Activated CD4-positive, alpha-beta T cell treated with anti-CD3 and anti-CD28 coated beads for 48 hours (primary cell): ENCODE results near the gene GLRX.

Experiments used
- DNase-seq: peaks from one replicate; pipeline ENCODE4 v3.0.0-alpha.2; 2020

Gene GLRX, protein sequence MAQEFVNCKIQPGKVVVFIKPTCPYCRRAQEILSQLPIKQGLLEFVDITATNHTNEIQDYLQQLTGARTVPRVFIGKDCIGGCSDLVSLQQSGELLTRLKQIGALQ

DNA sequence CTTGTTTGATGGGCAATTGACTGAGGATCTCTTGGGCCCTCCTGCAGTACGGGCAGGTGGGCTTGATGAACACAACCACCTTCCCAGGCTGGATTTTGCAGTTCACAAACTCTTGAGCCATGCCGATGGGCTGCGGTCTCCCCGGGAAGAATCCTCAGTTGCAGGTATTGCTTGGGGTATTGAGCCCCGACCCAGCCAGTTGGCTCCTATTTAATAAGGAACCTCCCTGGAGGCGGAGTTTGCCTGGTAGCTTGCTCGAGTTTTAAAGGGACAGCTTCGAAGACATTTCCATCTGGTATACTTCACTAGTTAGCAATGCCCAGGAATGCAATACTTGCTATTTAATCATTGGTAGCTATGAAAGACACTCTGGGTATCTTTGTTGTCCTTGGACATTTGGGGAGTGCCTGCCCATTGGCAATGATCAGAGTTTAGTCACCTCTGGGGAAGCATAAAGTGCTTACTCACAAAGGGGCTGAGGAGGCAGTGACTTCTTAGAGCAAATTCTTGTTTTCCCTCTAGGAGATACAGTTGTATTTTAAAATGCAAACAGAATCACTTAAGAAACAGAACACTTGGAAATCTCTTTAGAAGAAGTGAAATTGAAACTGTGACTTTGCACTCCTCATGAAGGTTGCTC lies at the start of gene GLRX:
GLRX (minus strand) TSS at position 185 of the 640 bp plus-strand sequence; CDS start at position 121, 64 bp downstream.
- peak; percentile 65 for DNase-seq

DNA sequence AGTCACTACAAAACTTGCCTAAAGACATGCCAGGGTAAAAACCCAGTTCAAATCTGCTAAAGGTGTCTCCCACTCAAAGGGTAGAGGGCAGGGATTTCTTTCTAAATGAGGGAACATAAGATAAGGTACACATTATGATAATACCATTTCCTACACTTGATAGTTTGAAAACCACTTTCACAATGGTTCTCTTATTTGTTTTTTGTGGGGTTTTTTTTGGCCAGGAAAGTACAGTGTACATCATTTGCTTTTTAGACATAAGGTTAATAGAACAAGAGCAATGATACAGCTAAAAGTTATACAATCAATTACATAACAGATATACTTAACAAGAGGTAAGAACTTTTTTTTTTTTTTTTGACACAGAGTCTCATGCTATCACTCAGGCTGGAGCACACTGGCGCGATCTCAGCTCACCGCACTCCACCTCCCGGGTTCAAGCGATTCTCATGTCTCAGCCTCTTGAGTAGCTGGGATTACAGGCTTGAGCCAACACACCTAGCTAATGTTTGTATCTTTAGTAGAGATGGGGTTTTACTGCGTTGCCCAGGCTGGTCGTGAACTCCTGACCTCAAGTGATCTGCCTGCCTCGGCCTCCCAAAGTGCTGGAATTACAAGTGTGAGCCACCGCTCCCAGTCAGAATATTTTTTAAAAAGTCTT lies 48.8 kb upstream of the GLRX start:
- no peak for DNase-seq

DNA sequence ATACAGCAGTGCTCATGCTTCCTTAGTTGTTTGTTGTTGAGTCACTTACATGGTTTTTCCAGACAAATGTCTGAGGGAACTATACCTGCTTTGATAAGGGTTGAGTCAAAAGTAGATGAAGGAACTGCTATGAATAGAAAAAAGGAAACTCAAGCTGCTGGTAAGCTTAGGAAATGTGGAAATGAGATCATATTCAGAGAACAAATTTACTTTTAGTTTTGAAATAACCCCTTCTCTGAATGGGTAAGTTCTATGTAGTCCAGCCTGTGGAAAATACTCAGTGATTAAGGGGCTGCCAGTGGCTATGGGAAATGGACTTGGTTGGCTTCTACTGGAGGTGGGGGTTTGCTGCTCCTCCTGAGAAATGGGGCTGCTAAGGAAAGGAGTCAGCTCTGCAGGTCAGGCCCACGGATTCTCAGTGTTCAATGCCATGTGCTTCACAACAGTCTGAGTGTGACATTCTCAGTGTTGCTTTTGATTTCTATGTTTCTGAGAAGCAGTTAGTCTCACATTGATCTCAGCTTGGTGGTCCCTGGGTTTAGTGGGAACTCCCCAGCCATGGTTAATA lies 47.7 kb upstream of the GLRX start:
- peak; percentile 71 for DNase-seq

DNA sequence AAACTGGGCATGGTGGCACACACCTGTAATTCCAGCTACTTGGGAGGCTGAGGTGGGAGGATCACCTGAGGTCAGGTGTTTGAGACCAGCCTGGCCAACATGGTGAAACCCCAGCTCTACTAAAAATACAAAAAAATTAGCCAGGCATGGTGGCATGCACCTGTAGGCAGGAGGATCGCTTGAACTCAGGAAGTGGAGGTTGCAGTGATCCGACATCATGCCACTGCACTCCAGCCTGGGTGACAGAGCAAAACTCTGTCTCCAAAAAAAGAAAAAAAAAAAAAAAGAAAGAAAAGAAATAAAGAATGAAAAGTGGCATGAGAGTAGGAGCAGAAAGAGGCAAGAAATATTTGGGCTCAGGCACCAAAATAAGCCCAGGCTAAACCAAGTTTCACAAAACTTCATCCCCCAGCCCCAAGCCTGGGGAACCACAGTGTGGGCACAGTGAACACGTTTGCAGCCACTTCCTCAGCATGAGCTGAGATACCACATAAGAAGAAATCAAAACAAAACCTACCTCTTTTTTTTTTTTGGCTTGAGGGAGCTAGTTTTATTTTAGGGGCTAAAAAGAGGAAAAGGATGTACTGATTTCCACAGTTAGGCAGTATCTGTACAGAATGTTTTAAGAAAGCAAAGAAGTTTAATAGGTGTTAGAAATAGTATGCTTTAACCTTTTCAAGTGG lies 46.8 kb upstream of the GLRX start:
- DNase-seq: peak; percentile 70

DNA sequence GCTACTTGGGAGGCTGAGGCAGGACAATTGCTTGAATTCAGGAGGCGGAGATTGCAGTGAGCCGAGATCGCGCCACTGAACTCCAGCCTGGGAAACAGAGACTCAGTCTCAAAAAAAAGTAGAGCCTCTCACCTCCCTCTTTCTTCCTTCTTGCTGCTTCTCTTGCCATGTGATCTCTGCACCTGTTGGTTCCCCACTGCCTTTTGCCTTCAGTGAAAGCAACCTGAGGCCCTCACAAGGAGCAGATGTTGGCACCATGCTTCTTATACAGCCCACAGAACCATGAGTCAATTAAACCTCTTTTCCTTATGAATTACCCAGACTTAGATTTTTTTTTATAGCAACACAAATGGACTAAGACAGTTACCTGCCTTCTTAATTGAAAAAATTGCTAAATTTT lies 45.6 kb upstream of the GLRX start:
- no peak for DNase-seq

DNA sequence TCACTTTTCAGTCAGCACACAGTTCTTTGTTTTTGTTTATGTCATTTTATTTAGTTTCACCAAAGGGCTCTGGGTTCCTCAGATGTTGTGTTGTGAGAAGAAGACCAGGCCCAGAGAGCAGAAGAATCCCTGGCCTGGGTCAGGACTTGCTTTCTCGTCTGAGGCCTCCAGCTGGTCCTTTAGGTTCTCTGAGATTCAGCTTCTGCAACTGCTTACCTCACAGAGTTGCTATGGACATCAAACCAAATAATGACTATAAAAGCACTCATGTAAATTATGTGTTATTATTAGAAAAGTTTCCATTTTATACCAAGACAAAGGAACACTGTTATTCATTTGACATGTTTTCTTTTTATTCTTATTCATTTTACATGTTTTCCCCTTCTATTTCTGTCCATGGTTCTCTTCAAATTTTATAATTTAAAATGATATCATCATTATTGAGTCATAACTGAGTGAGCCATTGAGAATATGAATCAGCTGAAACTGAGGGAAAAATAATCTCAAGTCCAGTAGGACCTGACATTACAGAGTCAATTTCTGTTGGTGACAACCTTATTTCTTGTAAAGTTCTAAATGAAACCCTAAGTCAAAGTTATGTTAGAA lies 44.0 kb upstream of the GLRX start:
- no peak for DNase-seq

DNA sequence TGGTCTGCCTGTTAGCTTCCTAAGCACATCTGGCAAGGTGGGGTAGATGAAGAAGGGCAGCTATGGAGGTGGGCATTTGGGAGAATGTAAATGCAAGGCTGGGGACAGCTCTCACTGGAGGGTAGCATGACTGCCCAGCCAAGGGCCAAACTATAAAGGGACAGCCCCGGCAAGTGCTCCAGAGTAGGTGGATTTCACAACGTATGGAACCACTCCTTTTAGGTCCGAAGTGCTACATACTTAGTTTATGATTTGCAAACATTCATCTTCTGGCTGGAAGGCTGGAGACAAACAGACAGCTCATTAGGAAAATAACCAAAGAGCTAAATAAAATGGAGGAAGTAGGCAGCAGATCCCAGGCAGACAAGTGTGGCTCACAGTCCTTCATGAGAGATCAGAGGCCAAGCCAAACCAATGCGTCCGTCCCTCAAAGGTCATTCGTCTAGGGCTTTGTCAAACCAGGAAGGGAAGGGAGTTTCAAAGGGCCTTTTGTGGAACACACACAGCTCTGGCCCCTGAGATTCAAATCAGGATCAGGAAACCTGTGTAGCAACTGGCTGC lies 42.5 kb upstream of the GLRX start:
- DNase-seq: no peak

DNA sequence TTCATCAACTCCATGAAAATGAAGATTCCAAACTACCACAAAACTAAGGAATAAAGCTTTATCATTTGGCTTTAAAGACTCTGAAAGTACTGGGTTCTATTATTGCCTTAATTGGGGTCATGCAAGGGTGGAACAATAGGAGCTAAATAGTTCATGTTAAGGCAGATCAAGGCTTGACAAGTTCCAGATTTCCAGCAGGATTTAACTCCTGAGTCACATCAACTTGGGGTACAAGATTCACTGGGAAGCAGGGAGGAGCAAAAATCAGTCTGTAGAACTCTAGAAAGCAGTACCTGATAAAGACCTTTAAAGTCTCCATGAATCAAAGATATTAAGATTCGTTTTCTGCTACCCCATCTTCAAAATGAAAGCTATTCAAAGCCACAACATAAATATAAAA lies 41.9 kb upstream of the GLRX start:
- DNase-seq: no peak

DNA sequence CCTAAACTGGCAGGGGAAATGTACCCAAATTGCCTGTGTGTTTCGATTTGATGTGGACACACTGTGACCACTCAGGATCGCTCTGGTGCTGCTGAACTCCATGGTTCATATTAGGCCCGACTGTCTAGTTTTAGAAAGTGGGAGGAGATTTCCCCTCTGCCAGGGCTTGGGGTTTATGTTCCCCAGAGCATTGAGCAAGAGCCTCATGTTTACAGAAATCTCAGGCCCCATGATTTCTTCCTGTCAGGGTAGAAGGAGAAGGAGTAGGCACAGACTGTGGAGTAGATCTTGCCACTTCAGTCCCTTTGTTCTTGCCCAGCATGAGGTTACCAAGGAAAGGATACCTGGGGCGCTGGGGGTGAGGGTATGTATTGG lies 40.8 kb upstream of the GLRX start:
- no peak for DNase-seq

DNA sequence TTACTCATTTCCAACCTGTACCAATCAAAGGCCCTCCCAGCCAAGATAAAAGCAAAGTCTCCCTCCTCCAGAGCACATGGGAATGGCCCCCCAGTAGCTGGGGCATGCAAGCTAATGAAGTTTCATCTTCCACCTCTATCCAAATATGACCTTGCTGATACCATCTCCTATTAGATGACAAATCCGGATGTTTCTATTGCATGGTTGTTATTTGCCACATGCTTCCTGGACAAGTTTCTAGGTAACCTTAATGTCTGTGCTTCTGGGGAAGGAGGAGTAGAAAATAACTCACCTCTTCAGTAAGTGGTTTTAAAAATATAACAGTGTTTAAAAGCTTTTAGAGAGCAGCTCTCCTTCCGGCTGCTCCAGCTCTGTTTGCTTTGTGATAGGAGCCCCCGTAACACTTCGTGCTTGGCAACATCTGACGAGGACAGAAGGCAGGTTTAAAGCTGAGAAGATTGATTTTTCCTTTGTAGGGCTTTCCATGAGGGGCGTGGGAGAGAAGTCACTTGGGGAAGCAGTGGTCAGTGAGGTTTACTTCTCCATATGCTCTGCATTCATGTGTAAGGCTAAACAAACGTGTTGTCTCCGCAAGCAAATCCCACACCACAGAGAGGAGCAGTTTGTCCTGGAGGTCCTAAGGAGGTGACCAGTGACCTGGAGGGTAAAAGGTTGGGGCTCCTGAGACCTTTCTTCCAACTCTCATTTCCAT lies 40.3 kb upstream of the GLRX start:
- no peak for DNase-seq

DNA sequence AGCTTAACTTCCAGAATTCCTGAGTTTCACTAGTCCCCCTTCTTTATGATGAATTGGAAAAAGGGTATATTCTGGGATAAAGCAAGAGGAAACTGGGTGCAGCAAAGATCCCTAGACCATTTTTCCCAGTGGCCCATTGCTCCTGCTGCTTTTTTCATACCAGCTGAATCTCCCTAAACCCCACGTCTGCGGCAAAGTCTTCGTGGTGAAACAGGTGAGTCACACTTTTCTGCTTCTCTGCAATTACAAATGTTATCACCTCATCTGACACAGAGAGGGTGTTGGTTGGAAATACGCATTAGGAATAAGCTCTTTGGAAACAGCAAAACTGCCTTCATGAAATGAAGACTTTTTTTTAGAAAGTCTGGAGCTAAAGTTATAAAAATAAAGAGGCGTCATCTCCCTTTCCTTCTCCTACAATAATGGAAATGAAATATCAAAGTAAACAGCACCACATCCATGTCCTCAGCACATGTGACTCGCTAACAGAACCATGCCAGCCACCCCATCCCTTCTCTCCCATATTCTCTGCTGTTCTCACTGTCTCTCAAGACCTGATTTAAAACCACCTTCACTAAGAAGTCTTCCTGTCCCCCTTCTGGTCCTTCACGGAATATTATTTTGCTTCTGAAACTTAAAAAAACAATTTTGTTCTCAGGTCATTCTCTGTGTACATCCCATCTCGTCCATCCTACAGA lies 39.5 kb upstream of the GLRX start:
- DNase-seq: peak; percentile 57

DNA sequence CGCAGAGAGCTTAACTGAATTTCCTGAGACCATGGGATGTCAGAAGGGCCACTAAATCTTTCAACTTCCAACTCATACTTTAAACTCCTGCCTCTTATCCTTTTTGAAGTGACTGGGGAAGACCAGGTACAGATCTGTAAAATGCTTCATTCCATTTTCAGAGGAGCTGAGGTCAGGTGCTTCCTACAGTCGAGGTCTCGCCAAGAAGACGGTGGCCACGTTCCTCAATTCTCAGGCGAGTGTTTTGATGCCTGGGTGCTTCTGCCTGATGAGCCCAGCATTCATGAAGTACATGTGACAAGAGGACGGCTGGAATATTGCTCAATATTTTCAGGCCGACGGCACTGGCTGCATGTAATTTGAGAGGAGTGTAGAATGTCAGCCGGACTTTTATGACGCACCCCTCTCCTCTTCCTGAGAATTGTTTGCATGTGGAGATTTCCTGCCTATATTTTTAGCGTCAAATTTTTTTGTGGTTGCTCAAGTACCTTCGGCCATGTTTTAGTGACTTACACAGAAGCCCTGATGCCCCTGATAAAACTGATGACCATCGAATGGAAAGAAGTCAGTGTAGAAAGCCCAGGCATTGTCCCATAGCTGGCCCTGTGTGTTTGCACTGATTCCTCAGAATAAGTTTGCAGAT lies 38.8 kb upstream of the GLRX start:
- DNase-seq: peak; percentile 49

DNA sequence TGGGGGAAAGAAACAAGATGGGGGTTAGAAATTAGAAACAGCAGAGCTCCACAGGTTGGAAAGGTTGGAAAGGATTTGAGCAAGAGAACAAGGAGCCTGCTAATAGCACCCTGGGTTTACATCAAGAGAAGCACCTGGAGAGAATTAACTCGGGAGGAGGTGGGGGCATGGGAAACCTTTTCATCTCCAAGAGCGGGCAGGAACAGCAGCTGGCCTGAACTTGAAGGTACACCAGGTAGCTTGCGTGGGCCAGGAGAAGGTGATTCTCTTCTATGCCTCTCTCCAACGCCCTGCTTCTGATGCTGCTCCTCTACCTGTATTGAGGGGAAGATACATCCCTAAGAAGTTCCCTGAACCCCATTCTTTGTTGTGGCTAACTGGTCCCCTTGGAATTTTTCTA lies 37.1 kb upstream of the GLRX start:
- DNase-seq: no peak

DNA sequence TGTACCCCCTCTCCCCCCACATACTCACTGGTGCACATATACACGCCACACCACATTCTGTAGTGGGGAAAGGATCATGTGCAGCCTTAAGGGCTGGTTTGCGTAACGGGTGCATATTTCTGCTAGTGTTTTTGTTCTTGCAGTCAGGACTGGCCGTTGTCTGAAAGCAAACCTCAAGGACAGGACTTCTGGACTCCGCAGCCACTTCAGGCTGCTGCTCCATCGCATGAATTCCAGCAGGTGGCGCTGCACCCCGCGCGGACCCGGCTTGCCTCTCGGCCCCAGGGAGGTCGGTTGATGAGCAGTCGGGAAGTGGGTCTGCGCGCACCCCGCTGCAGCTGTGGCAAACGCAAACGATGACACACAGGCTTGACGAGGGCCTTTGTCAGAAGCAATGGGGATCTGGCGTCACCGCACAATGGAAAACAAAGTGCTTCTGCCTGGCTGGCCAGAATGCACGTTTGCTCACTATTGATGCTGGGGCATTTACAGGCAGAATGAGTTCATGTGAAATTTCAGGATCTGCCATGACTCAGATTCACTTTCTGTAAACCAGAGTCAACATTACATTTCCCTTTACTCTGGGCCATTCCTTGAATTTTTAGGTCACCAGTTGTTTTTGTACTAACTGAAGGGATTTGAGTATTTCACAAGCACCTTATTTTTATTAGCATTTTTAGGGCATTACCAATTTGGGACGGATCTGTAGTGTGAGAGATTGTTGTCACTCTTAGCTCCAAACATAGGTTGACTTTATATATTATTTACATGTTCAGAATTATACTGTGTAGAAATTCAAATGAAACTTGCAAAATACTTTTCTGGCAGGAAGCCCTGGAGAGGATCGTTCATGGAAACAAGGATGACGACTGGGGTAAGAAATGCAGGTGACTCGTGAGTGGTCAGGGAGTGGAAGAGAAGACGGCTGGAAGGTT lies 36.4 kb upstream of the GLRX start:
- peak; percentile 97 for DNase-seq

DNA sequence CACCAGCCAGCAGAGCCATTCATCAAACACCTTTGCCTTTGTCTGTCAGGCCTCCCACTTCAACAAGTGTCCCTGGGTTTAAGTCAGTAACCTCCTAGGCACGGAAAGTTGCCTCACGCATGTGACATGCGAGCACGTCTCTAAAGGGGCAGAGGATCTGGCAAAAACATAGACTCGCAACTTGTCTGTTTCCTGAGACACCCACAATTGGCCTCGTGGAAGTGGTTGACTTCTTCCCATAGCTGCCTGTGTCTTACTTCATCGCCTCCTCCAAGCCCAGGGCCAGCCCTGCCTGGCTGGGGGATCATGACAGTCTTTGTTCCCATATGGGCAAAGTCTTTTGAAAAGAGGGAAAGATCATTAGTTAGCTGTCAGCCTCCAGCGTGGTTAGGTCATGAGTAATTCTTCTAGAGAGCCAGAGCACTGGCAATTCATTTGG lies 35.5 kb upstream of the GLRX start:
- no peak for DNase-seq

DNA sequence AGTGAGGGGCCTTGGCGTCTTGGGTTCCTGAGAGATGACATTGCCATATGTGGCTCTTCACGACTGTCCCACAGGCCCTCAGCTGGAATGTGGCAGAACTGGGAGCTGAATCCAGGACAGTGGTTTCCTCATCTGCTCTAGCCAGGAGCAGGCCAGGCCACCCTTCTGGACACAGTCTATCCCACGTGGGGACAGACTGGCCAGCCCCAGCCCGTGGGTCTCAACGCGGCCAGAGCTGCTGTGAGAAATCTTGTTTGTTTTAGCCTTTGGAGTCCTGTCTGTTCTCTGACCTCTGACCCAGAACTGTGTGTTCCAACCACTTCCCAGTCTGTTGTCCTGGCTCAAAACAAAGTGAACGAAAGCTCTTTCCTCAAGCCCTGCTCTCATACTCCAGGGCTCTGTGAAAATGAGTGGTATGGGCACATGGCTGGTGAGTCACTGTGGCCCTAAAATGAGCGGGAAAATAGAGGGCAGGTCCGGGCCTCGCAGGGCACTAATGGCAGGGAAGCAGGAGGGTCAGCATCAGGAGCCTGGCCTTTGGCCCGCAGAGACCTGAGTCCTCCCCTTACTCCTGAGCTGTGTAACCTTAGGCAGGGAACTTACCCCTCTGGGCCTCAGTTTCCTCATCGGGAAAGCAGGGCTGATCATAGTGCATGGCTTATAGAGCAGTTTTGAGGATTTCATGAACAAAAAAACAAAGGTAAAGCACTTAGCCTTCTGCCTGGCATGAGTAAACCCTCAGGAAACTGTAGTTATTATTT lies 34.8 kb upstream of the GLRX start:
- DNase-seq: no peak

DNA sequence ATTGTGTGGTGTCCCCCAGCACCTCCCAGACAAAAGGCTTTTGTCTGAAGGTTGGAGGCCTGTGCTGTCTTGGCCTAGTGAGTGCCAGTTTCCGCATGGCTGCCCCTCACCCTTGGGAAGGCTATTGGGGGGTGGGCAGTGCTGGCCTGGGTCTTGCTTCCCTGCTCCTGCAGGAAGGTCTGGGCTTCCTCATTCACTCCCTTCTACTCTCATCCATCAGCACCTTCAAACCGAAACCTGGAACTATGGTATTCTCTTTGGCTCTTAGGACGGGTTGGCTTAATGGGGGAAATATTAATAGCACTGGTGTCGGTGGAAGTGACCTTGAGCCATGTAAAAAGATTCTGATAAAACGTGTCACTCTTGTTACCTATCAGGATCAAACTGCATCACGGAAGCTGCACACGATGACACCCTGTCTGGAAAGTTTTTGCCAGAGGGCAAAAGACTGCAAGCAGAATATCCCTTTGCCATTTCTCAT lies 34.0 kb upstream of the GLRX start:
- DNase-seq: no peak

DNA sequence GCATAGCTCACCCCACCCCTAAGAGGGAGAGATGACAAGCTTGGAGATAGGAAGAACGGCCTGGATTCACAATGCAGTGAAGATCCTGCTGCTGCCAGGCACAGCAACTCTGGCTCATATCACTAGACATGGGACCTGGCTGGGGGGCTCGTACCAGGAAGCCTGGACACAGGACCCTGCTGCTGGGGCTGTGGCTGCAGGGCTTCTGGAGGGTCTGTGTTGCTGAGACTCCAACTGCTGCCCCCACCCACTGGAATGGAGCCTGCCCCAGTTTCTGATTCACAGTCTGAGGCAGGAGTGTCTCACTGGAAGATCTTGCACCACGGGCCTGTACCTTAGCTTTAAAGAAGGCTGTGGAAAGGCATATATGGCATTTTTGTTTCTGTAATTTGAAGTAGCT lies 31.0 kb upstream of the GLRX start:
- DNase-seq: no peak

DNA sequence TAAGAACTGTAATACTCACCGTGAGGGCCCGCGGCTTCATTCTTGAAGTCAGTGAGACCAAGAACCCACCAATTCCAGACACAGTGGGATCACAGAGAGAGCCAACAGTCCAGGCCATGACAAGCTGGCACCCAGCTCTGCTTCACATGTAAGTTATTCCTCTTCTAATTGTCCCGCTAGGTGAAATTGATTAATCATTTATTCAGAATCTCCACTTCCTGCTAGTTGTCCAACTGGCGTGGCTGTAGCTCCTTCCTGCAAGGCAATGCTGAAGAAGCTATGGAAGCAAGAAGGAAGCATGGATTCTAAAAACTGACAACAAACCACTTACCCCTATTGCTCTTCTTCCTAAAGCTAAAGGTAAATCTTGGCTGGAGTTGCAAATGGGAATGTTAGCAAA lies 30.0 kb upstream of the GLRX start:
- no peak for DNase-seq
